ENCODE data around the gene PRKG1.
"Not testable (repeated sequence)": the region's sequence is repeated elsewhere in the genome, so short reads cannot be mapped to it uniquely, and the experiment has no call there.

Gene PRKG1

GRCh38 chr10:51656503-51656902 lies 582.2 kb downstream of the PRKG1 start:
- no peak for DNase-seq (ENCODE audit: low spot score)

GRCh38 chr10:51658000-51658399 lies 583.7 kb downstream of the PRKG1 start:
- DNase-seq (ENCODE audit: low spot score), result no peak

GRCh38 chr10:51659344-51659743 lies 585.1 kb downstream of the PRKG1 start:
- DNase-seq (ENCODE audit: low spot score), result no peak

GRCh38 chr10:51663086-51663485 lies 588.8 kb downstream of the PRKG1 start:
- no peak for DNase-seq (ENCODE audit: low spot score)

GRCh38 chr10:51666456-51666855 lies 592.2 kb downstream of the PRKG1 start:
- no peak for DNase-seq (ENCODE audit: low spot score)

- no peak for DNase-seq (ENCODE audit: low spot score)
These were observed 593.5 kb downstream of the PRKG1 start for GRCh38 chr10:51667678-51668335.

GRCh38 chr10:51668336-51668689 lies 594.0 kb downstream of the PRKG1 start:
- no peak for DNase-seq (ENCODE audit: low spot score)

GRCh38 chr10:51669041-51669440 lies 594.8 kb downstream of the PRKG1 start:
- no peak for DNase-seq (ENCODE audit: low spot score)

- DNase-seq (ENCODE audit: low spot score), result no peak
These were observed 597.8 kb downstream of the PRKG1 start for GRCh38 chr10:51672039-51672535.

- DNase-seq (ENCODE audit: low spot score), result no peak
These were observed 600.8 kb downstream of the PRKG1 start for GRCh38 chr10:51675088-51675487.

- no peak for DNase-seq (ENCODE audit: low spot score)
These were observed 605.6 kb downstream of the PRKG1 start for GRCh38 chr10:51679841-51680240.

- no peak for DNase-seq (ENCODE audit: low spot score)
These were observed 608.9 kb downstream of the PRKG1 start for GRCh38 chr10:51683031-51683691.

GRCh38 chr10:51685768-51686167 lies 611.5 kb downstream of the PRKG1 start:
- DNase-seq (ENCODE audit: low spot score), result no peak

- no peak for DNase-seq (ENCODE audit: low spot score)
These were observed 613.0 kb downstream of the PRKG1 start for GRCh38 chr10:51687296-51687695.

- not testable (repeated sequence) for DNase-seq (ENCODE audit: low spot score)
These were observed 614.5 kb downstream of the PRKG1 start for GRCh38 chr10:51688826-51689225.

- no peak for DNase-seq (ENCODE audit: low spot score)
These were observed 615.2 kb downstream of the PRKG1 start for GRCh38 chr10:51689536-51689935.

- no peak for DNase-seq (ENCODE audit: low spot score)
These were observed 616.8 kb downstream of the PRKG1 start for GRCh38 chr10:51691135-51691534.

GRCh38 chr10:51694086-51694768 lies 619.9 kb downstream of the PRKG1 start:
- DNase-seq (ENCODE audit: low spot score), result no peak

GRCh38 chr10:51696251-51696650 lies 622.0 kb downstream of the PRKG1 start:
- DNase-seq (ENCODE audit: low spot score), result no peak

- no peak for DNase-seq (ENCODE audit: low spot score)
These were observed 624.3 kb downstream of the PRKG1 start for GRCh38 chr10:51698473-51699063.

GRCh38 chr10:51699145-51699474 lies 624.8 kb downstream of the PRKG1 start:
- DNase-seq (ENCODE audit: low spot score), result peak; percentile 12

GRCh38 chr10:51699475-51700227 lies 625.4 kb downstream of the PRKG1 start, which contains the start of gene CSTF2T:
Gene CSTF2T (minus strand): TSS chr10:51699595. CDS start chr10:51699549, 46 bp downstream.
- peak; percentile 49 for DNase-seq (ENCODE audit: low spot score)
